SK-N-SH (cell line): ENCODE results near the gene IMPDH2.

Source experiments
- FOXM1 ChIP-seq: IDR thresholded peaks from 2 replicates; pipeline ENCODE4 v1.4.0; 2012; ENCODE audit warnings: low read depth, mild to moderate bottlenecking
- MXI1 ChIP-seq: IDR thresholded peaks from 2 replicates; pipeline ENCODE4 v1.6.1; 2012; ENCODE audit warnings: mild to moderate bottlenecking, low read depth, low read length, improper control_type of control experiment
- NRF1 ChIP-seq: IDR thresholded peaks from 2 replicates; pipeline ENCODE4 v1.6.1; 2012; ENCODE audit warnings: low read depth, mild to moderate bottlenecking, low read length
- RCOR1 ChIP-seq: fragments of 150-350 bp; IDR thresholded peaks from 2 replicates; pipeline ENCODE4 v1.6.1; 2017; ENCODE audit warnings: antibody characterized with exemption, low read length
- RFX5 ChIP-seq: IDR thresholded peaks from 2 replicates; pipeline ENCODE4 v1.6.1; 2012; ENCODE audit warnings: mild to moderate bottlenecking, improper control_type of control experiment, low read length
- YY1 ChIP-seq: IDR thresholded peaks from 2 replicates; pipeline ENCODE4 v1.4.0; 2012; ENCODE audit warnings: low read depth, mild to moderate bottlenecking
- TF ChIP-seq, protein P1 (sequence below): fragments of 200-600 bp; sonication (generic); IDR thresholded peaks from 2 replicates; pipeline ENCODE4 v1.6.1; 2017; ENCODE audit warnings: antibody characterized with exemption, mild to moderate bottlenecking, moderate library complexity

DNA sequence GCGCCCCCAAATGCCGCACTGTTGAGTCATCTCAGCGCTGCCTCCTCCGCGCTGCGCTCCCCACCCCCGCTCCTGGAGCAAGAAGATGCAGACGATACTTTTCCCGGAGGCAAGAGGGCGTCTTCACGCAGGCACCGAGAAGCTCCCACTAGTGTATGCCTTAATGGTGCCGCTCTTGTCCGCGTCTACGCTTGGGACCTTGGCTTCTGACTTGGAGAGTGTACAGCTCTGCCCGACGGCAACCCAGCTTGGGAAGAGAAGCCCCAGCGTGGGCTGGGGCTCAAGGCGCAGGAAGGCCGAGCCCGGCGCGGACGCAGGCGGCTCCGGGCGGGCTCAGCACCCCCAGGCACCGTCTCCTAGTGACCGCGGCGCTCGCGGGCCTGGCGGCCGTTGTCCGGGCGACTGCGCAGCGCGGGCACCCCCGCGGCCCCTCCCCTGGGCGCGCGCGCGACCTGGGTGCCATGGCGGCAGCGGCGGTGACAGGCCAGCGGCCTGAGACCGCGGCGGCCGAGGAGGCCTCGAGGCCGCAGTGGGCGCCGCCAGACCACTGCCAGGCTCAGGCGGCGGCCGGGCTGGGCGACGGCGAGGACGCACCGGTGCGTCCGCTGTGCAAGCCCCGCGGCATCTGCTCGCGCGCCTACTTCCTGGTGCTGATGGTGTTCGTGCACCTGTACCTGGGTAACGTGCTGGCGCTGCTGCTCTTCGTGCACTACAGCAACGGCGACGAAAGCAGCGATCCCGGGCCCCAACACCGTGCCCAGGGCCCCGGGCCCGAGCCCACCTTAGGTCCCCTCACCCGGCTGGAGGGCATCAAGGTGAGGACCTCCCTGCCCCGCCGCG lies 39.2 kb downstream of the IMPDH2 start, which contains the start of gene P4HTM:
- TF ChIP-seq FOXM1 (no peak), RCOR1 (no peak), RFX5 (no peak), MXI1 (no peak), YY1 (no peak), NRF1 (no peak)
- TF ChIP-seq, protein P1, sequence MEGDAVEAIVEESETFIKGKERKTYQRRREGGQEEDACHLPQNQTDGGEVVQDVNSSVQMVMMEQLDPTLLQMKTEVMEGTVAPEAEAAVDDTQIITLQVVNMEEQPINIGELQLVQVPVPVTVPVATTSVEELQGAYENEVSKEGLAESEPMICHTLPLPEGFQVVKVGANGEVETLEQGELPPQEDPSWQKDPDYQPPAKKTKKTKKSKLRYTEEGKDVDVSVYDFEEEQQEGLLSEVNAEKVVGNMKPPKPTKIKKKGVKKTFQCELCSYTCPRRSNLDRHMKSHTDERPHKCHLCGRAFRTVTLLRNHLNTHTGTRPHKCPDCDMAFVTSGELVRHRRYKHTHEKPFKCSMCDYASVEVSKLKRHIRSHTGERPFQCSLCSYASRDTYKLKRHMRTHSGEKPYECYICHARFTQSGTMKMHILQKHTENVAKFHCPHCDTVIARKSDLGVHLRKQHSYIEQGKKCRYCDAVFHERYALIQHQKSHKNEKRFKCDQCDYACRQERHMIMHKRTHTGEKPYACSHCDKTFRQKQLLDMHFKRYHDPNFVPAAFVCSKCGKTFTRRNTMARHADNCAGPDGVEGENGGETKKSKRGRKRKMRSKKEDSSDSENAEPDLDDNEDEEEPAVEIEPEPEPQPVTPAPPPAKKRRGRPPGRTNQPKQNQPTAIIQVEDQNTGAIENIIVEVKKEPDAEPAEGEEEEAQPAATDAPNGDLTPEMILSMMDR, result peak; percentile 34
